GM20000 (cell line): ENCODE measurements around the gene YIF1B.
"Not testable (repeated sequence)": the region's sequence is repeated elsewhere in the genome, so short reads cannot be mapped to it uniquely, and the experiment has no call there.

Source experiments
- DNase-seq: peaks from one replicate; pipeline ENCODE4 v3.0.0; 2012; ENCODE audit warnings: low spot score
- CTCF ChIP-seq: IDR thresholded peaks from 2 replicates; pipeline ENCODE4 v1.5.1; 2012; ENCODE audit warnings: mild to moderate bottlenecking, control low read depth; ENCODE audit errors: extremely low read depth, missing control alignments

YIF1B gene

GRCh38 chr19:38264486-38265212 lies 51.1 kb downstream of the YIF1B start, which contains the start of gene SPINT2:
TSS of gene SPINT2 (plus strand) at chr19:38264573. CDS start at chr19:38264893, 320 bp downstream.
- DNase-seq: peak; percentile 64
- TF ChIP-seq CTCF: no peak

GRCh38 chr19:38263689-38264485 lies 51.9 kb downstream of the YIF1B start:
- peak; percentile 85 for DNase-seq

GRCh38 chr19:38262585-38263268 lies 53.0 kb downstream of the YIF1B start:
- TF ChIP-seq CTCF: no peak
- DNase-seq: no peak

More at GRCh38 chr19:38263689-38264485, 51.9 kb downstream of the YIF1B start:
- no peak for TF ChIP-seq CTCF

GRCh38 chr19:38261942-38262341 lies 53.8 kb downstream of the YIF1B start:
- DNase-seq: not testable (repeated sequence)

- no peak for DNase-seq
- no peak for TF ChIP-seq CTCF
Measured at GRCh38 chr19:38255383-38256014, 60.2 kb downstream of the YIF1B start.

- no peak for DNase-seq
- TF ChIP-seq CTCF: no peak
Measured at GRCh38 chr19:38253788-38254187, 62.0 kb downstream of the YIF1B start.
